Activated T-helper 2 cell treated with anti-CD3 and anti-CD28 coated beads, Interferon-gamma antibody, Interleukin-2, Interleukin-4, amounts not matched to agents 10 μg/mL and 5 μg/mL and 100 μg/mL, durations not matched to agents 14 hours and 24 hours and 36 hours (primary cell): Measurements from ENCODE around the gene MAMSTR. TPM values are rescaled to one million over a fixed set of nuclear protein-coding genes. Genes with fewer than 3 reads are reported as not detected.

Experiments used
- DNase-seq: peaks from one replicate; pipeline ENCODE4 v3.0.0; 2021; ENCODE audit warnings: low spot score
- H3K27ac Mint-ChIP-seq: one replicate; pipeline ENCODE4 v1.8.0; 2021; ENCODE audit warnings: mixed read lengths
- H3K27me3 Mint-ChIP-seq: one replicate; pipeline ENCODE4 v1.8.0; 2021; ENCODE audit warnings: low read depth, mixed read lengths
- H3K36me3 Mint-ChIP-seq: one replicate; pipeline ENCODE4 v1.8.0; 2021; ENCODE audit warnings: low read depth, mixed read lengths
- H3K4me1 Mint-ChIP-seq: one replicate; pipeline ENCODE4 v1.8.0; 2021; ENCODE audit warnings: low read depth, mixed read lengths
- H3K4me3 Mint-ChIP-seq: one replicate; pipeline ENCODE4 v1.8.0; 2021; ENCODE audit warnings: low read depth, mild to moderate bottlenecking, moderate library complexity, mixed read lengths
- H3K9me3 Mint-ChIP-seq: one replicate; pipeline ENCODE4 v1.8.0; 2021; ENCODE audit warnings: mixed read lengths
- intact Hi-C: fragments of 100-400 bp; cut with micrococcal nuclease; formaldehyde crosslinking; loops from one replicate; pipeline ENCODE4 v1.15.1; 2023
- total RNA-seq: library from RNA; stranded (reverse); gene quantifications from 2 replicates; pipeline ENCODE4 v1.2.3, GENCODE V29; 2022

The MAMSTR gene
- total RNA-seq, 1 donor from 2014 or later = 1.2 TPM

- Mint-ChIP-seq H3K4me3 (peak within 1 kb of the TSS; percentile 73), H3K27me3 (peaks cover 26% of the 10 kb centered on the region), H3K9me3 (no peaks in the 10 kb centered on the region), H3K36me3 (no peaks in the 10 kb centered on the region), H3K27ac (no peak within 1 kb of the TSS), H3K4me1 (peaks cover 10% of the 10 kb centered on the region)
- no peak for DNase-seq
- intact Hi-C loops = no loop called here
These were observed 33.2 kb upstream of the MAMSTR start, which contains the start of gene FUT1 for GRCh38 chr19:48752496-48753365. Gene FUT1 (minus strand): TSS chr19:48752641. CDS start chr19:48751281, 1,360 bp downstream.

- no peaks in the 10 kb centered on the region for H3K9me3 Mint-ChIP-seq
- intact Hi-C loops = no loop called here
- peaks cover 26% of the 10 kb centered on the region for H3K27me3 Mint-ChIP-seq
- no peaks in the 10 kb centered on the region for H3K36me3 Mint-ChIP-seq
- no peak for DNase-seq
- peaks cover 11% of the 10 kb centered on the region for H3K4me1 Mint-ChIP-seq
- no peak overlapping the region for H3K27ac Mint-ChIP-seq
- H3K4me3 Mint-ChIP-seq = peak overlapping the region; percentile 73
These were observed 32.4 kb upstream of the MAMSTR start for GRCh38 chr19:48751845-48752495.

- DNase-seq = no peak
- H3K4me3 Mint-ChIP-seq = peak overlapping the region; percentile 28
- peaks cover 26% of the 10 kb centered on the region for H3K27me3 Mint-ChIP-seq
- intact Hi-C loops = no loop called here
- no peak overlapping the region for H3K27ac Mint-ChIP-seq
- H3K9me3 Mint-ChIP-seq = no peaks in the 10 kb centered on the region
- peaks cover 17% of the 10 kb centered on the region for H3K4me1 Mint-ChIP-seq
- no peaks in the 10 kb centered on the region for H3K36me3 Mint-ChIP-seq
These were observed 31.4 kb upstream of the MAMSTR start for GRCh38 chr19:48750771-48751504.

- Mint-ChIP-seq H3K36me3 (no peaks in the 10 kb centered on the region), H3K4me3 (no peak overlapping the region), H3K9me3 (no peaks in the 10 kb centered on the region), H3K27ac (no peak overlapping the region), H3K4me1 (peaks cover 19% of the 10 kb centered on the region), H3K27me3 (peaks cover 26% of the 10 kb centered on the region)
- DNase-seq = no peak
- intact Hi-C loops = no loop called here
These were observed 30.8 kb upstream of the MAMSTR start for GRCh38 chr19:48750351-48750750.

GRCh38 chr19:48749571-48750198 lies 30.2 kb upstream of the MAMSTR start:
- Mint-ChIP-seq H3K4me1 (peaks cover 19% of the 10 kb centered on the region), H3K4me3 (no peak overlapping the region), H3K27me3 (peaks cover 23% of the 10 kb centered on the region), H3K9me3 (no peaks in the 10 kb centered on the region), H3K27ac (no peak overlapping the region), H3K36me3 (no peaks in the 10 kb centered on the region)
- DNase-seq = no peak
- intact Hi-C loops = loop anchor here (5.0 kb wide), 1 partner anchor 87 kb away; no protein-coding TSS in a partner anchor

- peak within 1 kb of the TSS; percentile 58 for H3K4me3 Mint-ChIP-seq
- H3K27ac Mint-ChIP-seq = peak within 1 kb of the TSS; percentile 28
- peaks cover 5% of the 10 kb centered on the region for H3K27me3 Mint-ChIP-seq
- DNase-seq = peak; percentile 58
- H3K36me3 Mint-ChIP-seq = no peaks in the 10 kb centered on the region
- H3K9me3 Mint-ChIP-seq = no peaks in the 10 kb centered on the region
- intact Hi-C loops = loop anchor here (5.0 kb wide), 1 partner anchor 85 kb away; no protein-coding TSS in a partner anchor
- peaks cover 13% of the 10 kb centered on the region for H3K4me1 Mint-ChIP-seq
These were observed 27.4 kb upstream of the MAMSTR start, which contains the start of gene IZUMO1 for GRCh38 chr19:48746738-48747575. Gene IZUMO1 (minus strand): TSS chr19:48746909. CDS start chr19:48745859, 1,050 bp downstream.

- H3K9me3 Mint-ChIP-seq = no peaks in the 10 kb centered on the region
- peak overlapping the region; percentile 58 for H3K4me3 Mint-ChIP-seq
- H3K36me3 Mint-ChIP-seq = no peaks in the 10 kb centered on the region
- intact Hi-C loops = loop anchor here (5.0 kb wide), 1 partner anchor 84 kb away; no protein-coding TSS in a partner anchor
- peaks cover 3% of the 10 kb centered on the region for H3K27me3 Mint-ChIP-seq
- no peak for DNase-seq
- no peak overlapping the region for H3K27ac Mint-ChIP-seq
- peaks cover 16% of the 10 kb centered on the region for H3K4me1 Mint-ChIP-seq
These were observed 26.6 kb upstream of the MAMSTR start for GRCh38 chr19:48746110-48746509.

GRCh38 chr19:48745208-48745995 lies 25.9 kb upstream of the MAMSTR start:
- H3K36me3 Mint-ChIP-seq = no peaks in the 10 kb centered on the region
- peak overlapping the region; percentile 28 for H3K27ac Mint-ChIP-seq
- peak; percentile 44 for DNase-seq
- H3K4me1 Mint-ChIP-seq = peaks cover 15% of the 10 kb centered on the region
- intact Hi-C loops = loop anchor here (5.0 kb wide), 1 partner anchor 83 kb away; no protein-coding TSS in a partner anchor
- peaks cover 3% of the 10 kb centered on the region for H3K27me3 Mint-ChIP-seq
- H3K4me3 Mint-ChIP-seq = peak overlapping the region; percentile 47
- H3K9me3 Mint-ChIP-seq = no peaks in the 10 kb centered on the region

GRCh38 chr19:48742096-48742495 lies 22.6 kb upstream of the MAMSTR start:
- no peak for DNase-seq
- Mint-ChIP-seq H3K27me3 (peaks cover 3% of the 10 kb centered on the region), H3K9me3 (no peaks in the 10 kb centered on the region), H3K27ac (no peak overlapping the region), H3K36me3 (no peaks in the 10 kb centered on the region), H3K4me1 (peaks cover 16% of the 10 kb centered on the region), H3K4me3 (no peak overlapping the region)
- intact Hi-C loops = no loop called here

- intact Hi-C loops = no loop called here
- Mint-ChIP-seq H3K4me3 (peak overlapping the region; percentile 39), H3K4me1 (peaks cover 14% of the 10 kb centered on the region), H3K36me3 (no peaks in the 10 kb centered on the region), H3K27ac (no peak overlapping the region), H3K9me3 (no peaks in the 10 kb centered on the region), H3K27me3 (peaks cover 3% of the 10 kb centered on the region)
- DNase-seq = peak; percentile 30
These were observed 21.8 kb upstream of the MAMSTR start for GRCh38 chr19:48741129-48741999.
